Endothelial cell of umbilical vein (primary cell): Measurements from ENCODE around the gene C12orf43. TPM values are rescaled to one million over a fixed set of nuclear protein-coding genes. Genes with fewer than 3 reads are reported as not detected.

Experiments
- BruUV-seq: library from RNA; stranded (reverse); fragments of 400-500 nt; replicated peaks from 2 replicates; lab custom pipeline; 2021; lab: Mats Ljungman, UMichigan
- CTCF ChIA-PET: fragments of 300-600, 350-600 bp; sonication (Branson Sonifier 250); formaldehyde crosslinking; loops from one replicate; lab custom pipeline; 2021; ENCODE audit warnings: antibody characterized with exemption, inconsistent platforms; lab: Charles Lee
- POLR2A ChIA-PET: fragments of 300-600, 350-600 bp; sonication (Branson Sonifier 250); formaldehyde crosslinking; loops from one replicate; lab custom pipeline; 2021; ENCODE audit warnings: antibody characterized with exemption, inconsistent platforms; lab: Charles Lee
- DNase-seq: peaks from one replicate; pipeline ENCODE4 v3.0.0-alpha.2; 2011; ENCODE audit warnings: low read depth, low spot score
- FAIRE-seq: peaks from 2 replicates; lab custom pipeline; 2011; peaks lifted over from hg19 to GRCh38; lab: Jason Lieb, UNC
- H2AFZ ChIP-seq: 2 replicates; pipeline ENCODE4 v1.6.0; 2012; ENCODE audit warnings: low read depth, low read length, control low read depth, inconsistent platforms
- H3K27ac ChIP-seq: 2 replicates; pipeline ENCODE4 v1.5.1; 2011; ENCODE audit warnings: low read depth, mild to moderate bottlenecking, control low read depth, low read length, moderate library complexity; ENCODE audit not compliant: insufficient read depth
- H3K27me3 ChIP-seq, 2 experiments: 2 replicates each; pipeline versions ENCODE4 v1.6.0 to v1.6.1; 2011; ENCODE audit warnings: low read length in 2 of 2, mixed read lengths in 1 of 2; ENCODE audit not compliant: control insufficient read depth in 2 of 2, insufficient read depth in 2 of 2
- H3K36me3 ChIP-seq, 2 experiments: 2 replicates in 1 of 2; 3 replicates in 1 of 2; pipeline ENCODE4 v1.5.1; 2011; ENCODE audit warnings: low read length in 2 of 2, mild to moderate bottlenecking in 1 of 2, moderate library complexity in 1 of 2; ENCODE audit not compliant: control insufficient read depth in 2 of 2, insufficient read depth in 2 of 2; ENCODE audit errors: extremely low read depth in 1 of 2
- H3K4me1 ChIP-seq: 3 replicates; pipeline ENCODE4 v1.5.1; 2011; ENCODE audit warnings: mild to moderate bottlenecking, low read length; ENCODE audit not compliant: control insufficient read depth, insufficient read depth; ENCODE audit errors: extremely low read depth
- H3K4me2 ChIP-seq: 2 replicates; pipeline ENCODE4 v1.6.1; 2011; ENCODE audit warnings: low read length, control low read depth, mixed read lengths; ENCODE audit not compliant: insufficient read depth
- H3K4me3 ChIP-seq, 3 experiments: fragments of 200-600 bp in 1 of 3; sonication (generic), shearing (Covaris generic) in 1 of 3; replicated peaks in 1 of 3; 2 replicates each; pipeline ENCODE4 v1.5.1; 2011 to 2016; ENCODE audit warnings: control low read depth in 3 of 3, low read length in 3 of 3, mild to moderate bottlenecking in 2 of 3, inconsistent platforms in 1 of 3, low read depth in 1 of 3, moderate library complexity in 1 of 3; ENCODE audit not compliant: insufficient read depth in 1 of 3
- H3K79me2 ChIP-seq: 2 replicates; pipeline ENCODE4 v1.6.0; 2012; ENCODE audit warnings: low read length, inconsistent platforms; ENCODE audit not compliant: control insufficient read depth, insufficient read depth
- H3K9ac ChIP-seq: replicated peaks from 2 replicates; pipeline ENCODE3; 2011; ENCODE audit warnings: low read length, control low read depth; ENCODE audit not compliant: insufficient read depth; ENCODE audit errors: extremely low read depth
- H3K9me1 ChIP-seq: replicated peaks from 3 replicates; pipeline ENCODE4 v1.6.0; 2011; ENCODE audit warnings: mild to moderate bottlenecking, low read length; ENCODE audit not compliant: control insufficient read depth, insufficient read depth; ENCODE audit errors: extremely low read depth
- H3K9me3 ChIP-seq: replicated peaks from 2 replicates; pipeline ENCODE4 v1.5.1; 2012; ENCODE audit warnings: low read length, inconsistent platforms; ENCODE audit not compliant: control insufficient read depth, insufficient read depth
- H4K20me1 ChIP-seq: replicated peaks from 2 replicates; pipeline ENCODE3; 2011; ENCODE audit warnings: mild to moderate bottlenecking, low read length; ENCODE audit not compliant: control insufficient read depth, insufficient read depth; ENCODE audit errors: extremely low read depth
- EZH2 ChIP-seq: IDR thresholded peaks from 2 replicates; pipeline ENCODE4 v1.6.1; 2012; ENCODE audit warnings: borderline replicate concordance, low read depth, mild to moderate bottlenecking, moderate library complexity, low read length, inconsistent platforms; ENCODE audit not compliant: severe bottlenecking
- FOS ChIP-seq: IDR thresholded peaks from 2 replicates; pipeline ENCODE4 v1.6.1; 2011; ENCODE audit warnings: mild to moderate bottlenecking, low read length, moderate library complexity, borderline replicate concordance; ENCODE audit not compliant: insufficient read depth
- GATA2 ChIP-seq: IDR thresholded peaks from 2 replicates; pipeline ENCODE4 v1.7.0; 2011; ENCODE audit warnings: low read depth, mild to moderate bottlenecking, moderate library complexity, mixed read lengths, low read length; ENCODE audit not compliant: insufficient read length, insufficient read depth
- JUN ChIP-seq: IDR thresholded peaks from 2 replicates; pipeline ENCODE4 v1.6.1; 2011; ENCODE audit warnings: borderline replicate concordance, low read depth; ENCODE audit not compliant: insufficient read length, insufficient read depth
- MYC ChIP-seq: IDR thresholded peaks from one replicate; pipeline ENCODE4 v1.6.1; 2011; ENCODE audit warnings: mild to moderate bottlenecking, low read depth, low read length
- POLR2A ChIP-seq: IDR thresholded peaks from 2 replicates; pipeline ENCODE4 v1.6.1; 2012; ENCODE audit warnings: low read depth, mild to moderate bottlenecking, control low read depth, low read length
- POLR2AphosphoS5 ChIP-seq: IDR thresholded peaks from 2 replicates; pipeline ENCODE4 v1.6.1; 2012; ENCODE audit warnings: low read depth, mild to moderate bottlenecking, control low read depth, low read length, moderate library complexity; ENCODE audit not compliant: insufficient read depth
- dilution Hi-C: fragments of 300-500 bp; cut with MboI; formaldehyde crosslinking; loops from one replicate; pipeline ENCODE4 v1.15.0; 2019; ENCODE audit warnings: low sequenced_read_pairs; ENCODE audit not compliant: extremely low pct_ligation_motif_present
- intact Hi-C: fragments of 100-400 bp; cut with micrococcal nuclease; formaldehyde crosslinking; loops from one replicate; pipeline ENCODE4 v1.10.0; 2022
- polyA plus RNA-seq, 4 experiments: library from polyadenylated mRNA; depleted of rRNA in 3 of 4; stranded (reverse) in 3 of 4; unstranded in 1 of 4; fragments of >200 nt; gene quantifications; 2 replicates each; pipeline versions ENCODE4 v1.2.1 to v1.2.3, GENCODE V29; 2011 to 2012; ENCODE audit warnings: missing spikeins in 1 of 4
- total RNA-seq: library from RNA; stranded (reverse); gene quantifications from 2 replicates; pipeline ENCODE4 v1.2.3, GENCODE V29; 2021
- TF ChIP-seq, protein P1 (sequence below), 2 donors: IDR thresholded peaks; 1 replicate in 1 of 2; 2 replicates in 1 of 2; pipeline ENCODE4 v1.5.1; 2011; ENCODE audit warnings: low read length in 2 of 2, mild to moderate bottlenecking in 2 of 2, moderate library complexity in 2 of 2, control low read depth in 1 of 2, inconsistent platforms in 1 of 2, low read depth in 1 of 2; ENCODE audit not compliant: insufficient read depth in 1 of 2; ENCODE audit errors: extremely low read depth in 1 of 2
- TF ChIP-seq, protein P2 (sequence below): IDR thresholded peaks from 2 replicates; pipeline ENCODE4 v1.6.1; 2011; ENCODE audit not compliant: insufficient read depth, insufficient read length

C12orf43 gene
- total and polyA plus RNA-seq, 2 donors (not counting 3 experiments of a cell fraction or from before 2014, with no cell fraction given): 12.3 to 24.7 TPM

DNA sequence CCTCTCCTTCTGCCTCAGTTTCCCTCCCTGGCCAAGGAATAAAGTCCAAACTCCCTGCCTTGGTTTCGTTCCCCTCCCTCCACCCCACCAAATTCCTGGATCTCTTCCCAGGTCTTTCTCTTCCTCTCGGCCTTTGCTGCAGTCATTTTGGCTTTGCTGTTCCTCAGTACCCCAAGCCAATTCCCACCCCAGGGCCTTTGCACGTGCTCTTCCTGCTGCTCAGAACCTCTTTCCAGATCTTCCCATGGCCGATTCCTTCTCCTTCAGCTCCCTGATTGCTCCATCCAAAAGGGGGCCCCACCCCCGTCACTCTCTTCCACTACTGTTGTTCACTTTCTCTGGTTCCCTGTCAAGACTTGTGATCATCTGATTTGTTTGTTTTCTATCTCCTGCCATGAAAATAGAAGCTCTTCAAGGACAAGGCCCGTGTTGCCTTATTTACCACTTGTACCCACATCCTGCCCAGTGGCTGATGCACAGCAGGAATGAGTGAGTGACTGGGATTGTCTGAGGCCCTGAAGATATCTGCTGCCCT, 34.8 kb downstream of the C12orf43 start:
- dilution Hi-C loops (no loop called here), intact Hi-C loops (loop anchor here (2.0 kb wide), 1 partner anchor 19 kb away; no protein-coding TSS in a partner anchor)
- H3K9ac ChIP-seq: no peak overlapping the region
- H2AFZ ChIP-seq: no peak overlapping the region
- no peaks in the 10 kb centered on the region for H3K4me1 ChIP-seq
- no peak for DNase-seq
- H3K9me1 ChIP-seq: no peaks in the 10 kb centered on the region
- H3K36me3 ChIP-seq: no peaks in the 10 kb centered on the region
- no peak overlapping the region for H3K27ac ChIP-seq
- H3K79me2 ChIP-seq: no peaks in the 10 kb centered on the region
- FAIRE-seq: no peak
- ChIA-PET POLR2A (no interaction called here), CTCF (interaction anchor here (1.1 to 2.6 kb wide), 3 partner anchors 8 to 333 kb away, joined by 3 to 14 read pairs (median 4); no protein-coding TSS in a partner anchor)
- no TSS peak for BruUV-seq
- H3K27me3 ChIP-seq: no peaks in the 10 kb centered on the region
- no peaks in the 10 kb centered on the region for H4K20me1 ChIP-seq
- TF ChIP-seq JUN (no peak), MYC (no peak), EZH2 (no peak), POLR2AphosphoS5 (no peak), POLR2A (no peak), GATA2 (no peak), FOS (no peak)
- TF ChIP-seq, protein P1, sequence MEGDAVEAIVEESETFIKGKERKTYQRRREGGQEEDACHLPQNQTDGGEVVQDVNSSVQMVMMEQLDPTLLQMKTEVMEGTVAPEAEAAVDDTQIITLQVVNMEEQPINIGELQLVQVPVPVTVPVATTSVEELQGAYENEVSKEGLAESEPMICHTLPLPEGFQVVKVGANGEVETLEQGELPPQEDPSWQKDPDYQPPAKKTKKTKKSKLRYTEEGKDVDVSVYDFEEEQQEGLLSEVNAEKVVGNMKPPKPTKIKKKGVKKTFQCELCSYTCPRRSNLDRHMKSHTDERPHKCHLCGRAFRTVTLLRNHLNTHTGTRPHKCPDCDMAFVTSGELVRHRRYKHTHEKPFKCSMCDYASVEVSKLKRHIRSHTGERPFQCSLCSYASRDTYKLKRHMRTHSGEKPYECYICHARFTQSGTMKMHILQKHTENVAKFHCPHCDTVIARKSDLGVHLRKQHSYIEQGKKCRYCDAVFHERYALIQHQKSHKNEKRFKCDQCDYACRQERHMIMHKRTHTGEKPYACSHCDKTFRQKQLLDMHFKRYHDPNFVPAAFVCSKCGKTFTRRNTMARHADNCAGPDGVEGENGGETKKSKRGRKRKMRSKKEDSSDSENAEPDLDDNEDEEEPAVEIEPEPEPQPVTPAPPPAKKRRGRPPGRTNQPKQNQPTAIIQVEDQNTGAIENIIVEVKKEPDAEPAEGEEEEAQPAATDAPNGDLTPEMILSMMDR (IDR thresholded peaks at IDR 0.05; ENCODE audit: extremely low read depth in 1 of 2, insufficient read depth in 1 of 2, low read depth in 1 of 2, low read length in 2 of 2): no peak
- TF ChIP-seq, protein P2, sequence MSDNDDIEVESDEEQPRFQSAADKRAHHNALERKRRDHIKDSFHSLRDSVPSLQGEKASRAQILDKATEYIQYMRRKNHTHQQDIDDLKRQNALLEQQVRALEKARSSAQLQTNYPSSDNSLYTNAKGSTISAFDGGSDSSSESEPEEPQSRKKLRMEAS: no peak
- H3K9me3 ChIP-seq: no peaks in the 10 kb centered on the region
- H3K4me2 ChIP-seq: no peak overlapping the region
- H3K4me3 ChIP-seq: no peak overlapping the region
